ENCODE data around the gene ELN. TPM values are rescaled to one million over a fixed set of nuclear protein-coding genes. Genes with fewer than 3 reads are reported as not detected.

The ELN gene
- total and polyA plus RNA-seq, 2 experiments from 2014 or later, result 37.7 to 58.1 TPM

DNA sequence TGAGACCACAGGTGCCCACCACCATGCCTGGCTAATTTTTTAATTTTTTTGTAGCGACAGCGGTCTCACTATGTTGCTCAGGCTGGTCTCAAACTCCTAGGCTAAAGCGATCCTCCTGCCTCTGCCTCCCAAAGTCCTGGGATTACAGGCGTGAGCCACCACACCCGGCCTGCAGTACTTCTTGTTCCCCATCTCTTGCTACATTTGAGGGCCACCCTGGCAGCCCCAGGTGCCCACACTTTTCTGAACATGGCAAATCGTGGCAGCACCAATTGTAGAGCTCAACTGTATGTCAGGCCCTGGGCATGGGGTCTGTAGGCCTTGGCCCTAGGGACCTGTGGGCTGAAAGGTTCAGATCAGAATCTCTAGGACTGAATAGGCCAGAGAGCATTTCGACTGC lies 30.5 kb downstream of the ELN start:
- H3K27me3 ChIP-seq, result no peaks in the 10 kb centered on the region
- no peaks in the 10 kb centered on the region for H3K9me3 ChIP-seq (ENCODE audit: low read depth)
- H3K9me2 ChIP-seq (replicated peaks; ENCODE audit: insufficient read depth), result no peaks in the 10 kb centered on the region
- H3K4me1 ChIP-seq (ENCODE audit: insufficient read depth), result peaks cover 3% of the 10 kb centered on the region
- no peaks in the 10 kb centered on the region for H3K36me3 ChIP-seq (replicated peaks; ENCODE audit: insufficient read depth, low read depth)
- no peak for TF ChIP-seq EZH2 (IDR thresholded peaks at IDR 0.05; ENCODE audit: borderline replicate concordance)
- TF ChIP-seq EZH2phosphoT487 (IDR thresholded peaks at IDR 0.05; ENCODE audit: low read depth, severe bottlenecking, unreplicated experiment), result no peak
- TF ChIP-seq, protein P1, sequence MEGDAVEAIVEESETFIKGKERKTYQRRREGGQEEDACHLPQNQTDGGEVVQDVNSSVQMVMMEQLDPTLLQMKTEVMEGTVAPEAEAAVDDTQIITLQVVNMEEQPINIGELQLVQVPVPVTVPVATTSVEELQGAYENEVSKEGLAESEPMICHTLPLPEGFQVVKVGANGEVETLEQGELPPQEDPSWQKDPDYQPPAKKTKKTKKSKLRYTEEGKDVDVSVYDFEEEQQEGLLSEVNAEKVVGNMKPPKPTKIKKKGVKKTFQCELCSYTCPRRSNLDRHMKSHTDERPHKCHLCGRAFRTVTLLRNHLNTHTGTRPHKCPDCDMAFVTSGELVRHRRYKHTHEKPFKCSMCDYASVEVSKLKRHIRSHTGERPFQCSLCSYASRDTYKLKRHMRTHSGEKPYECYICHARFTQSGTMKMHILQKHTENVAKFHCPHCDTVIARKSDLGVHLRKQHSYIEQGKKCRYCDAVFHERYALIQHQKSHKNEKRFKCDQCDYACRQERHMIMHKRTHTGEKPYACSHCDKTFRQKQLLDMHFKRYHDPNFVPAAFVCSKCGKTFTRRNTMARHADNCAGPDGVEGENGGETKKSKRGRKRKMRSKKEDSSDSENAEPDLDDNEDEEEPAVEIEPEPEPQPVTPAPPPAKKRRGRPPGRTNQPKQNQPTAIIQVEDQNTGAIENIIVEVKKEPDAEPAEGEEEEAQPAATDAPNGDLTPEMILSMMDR (IDR thresholded peaks at IDR 0.05; ENCODE audit: poor library complexity), result no peak
- no peak overlapping the region for H3K27ac ChIP-seq
- WGBS (ENCODE audit: low lambda C conversion rate, missing lambda C conversion rate), result 93% methylated on average over 7 of the region's 7 CpGs
- no peak overlapping the region for H3K4me3 ChIP-seq
- no peaks in the 10 kb centered on the region for H3K79me2 ChIP-seq
- DNase-seq (ENCODE audit: low spot score), result no peak
- H2AFZ ChIP-seq, result no peak overlapping the region
- H3K4me2 ChIP-seq, result no peak overlapping the region
- H4K20me1 ChIP-seq (ENCODE audit: insufficient read depth, poor library complexity, severe bottlenecking), result no peaks in the 10 kb centered on the region

DNA sequence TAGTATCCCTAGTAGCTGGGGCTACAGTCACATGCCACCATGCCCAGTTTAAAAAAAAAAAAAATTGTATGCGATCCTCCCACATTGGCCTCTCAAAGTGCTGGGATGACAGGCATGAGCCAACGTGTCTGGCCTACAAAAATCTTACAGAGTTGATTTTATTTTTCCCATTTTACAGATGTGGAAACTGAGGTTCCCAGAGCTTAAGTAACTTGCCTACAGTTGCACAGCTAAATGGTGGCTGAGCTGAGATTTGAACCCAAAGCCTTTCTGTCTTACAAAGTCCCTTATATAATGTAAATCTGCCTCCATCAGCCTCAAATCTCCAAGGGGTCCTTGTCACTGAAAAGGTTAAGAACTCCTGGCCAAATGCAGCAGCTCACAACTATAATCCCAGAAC lies 31.1 kb downstream of the ELN start:
- no peaks in the 10 kb centered on the region for H4K20me1 ChIP-seq (ENCODE audit: insufficient read depth, poor library complexity, severe bottlenecking)
- H3K27ac ChIP-seq, result no peak overlapping the region
- H3K4me1 ChIP-seq (ENCODE audit: insufficient read depth), result peaks cover 3% of the 10 kb centered on the region
- no peaks in the 10 kb centered on the region for H3K27me3 ChIP-seq
- no peaks in the 10 kb centered on the region for H3K36me3 ChIP-seq (replicated peaks; ENCODE audit: insufficient read depth, low read depth)
- H3K4me3 ChIP-seq, result no peak overlapping the region
- no peaks in the 10 kb centered on the region for H3K9me3 ChIP-seq (ENCODE audit: low read depth)
- WGBS (ENCODE audit: low lambda C conversion rate, missing lambda C conversion rate), result 89% methylated on average over 2 of the region's 2 CpGs
- H2AFZ ChIP-seq, result no peak overlapping the region
- no peaks in the 10 kb centered on the region for H3K79me2 ChIP-seq
- TF ChIP-seq EZH2 (IDR thresholded peaks at IDR 0.05; ENCODE audit: borderline replicate concordance) (no peak), EZH2phosphoT487 (IDR thresholded peaks at IDR 0.05; ENCODE audit: low read depth, severe bottlenecking, unreplicated experiment) (no peak)
- TF ChIP-seq, protein P1 (IDR thresholded peaks at IDR 0.05; ENCODE audit: poor library complexity), result no peak
- H3K4me2 ChIP-seq, result no peak overlapping the region
- DNase-seq (ENCODE audit: low spot score), result no peak
- H3K9me2 ChIP-seq (replicated peaks; ENCODE audit: insufficient read depth), result no peaks in the 10 kb centered on the region

- Histone ChIP-seq H3K27ac (no peak overlapping the region), H3K4me2 (no peak overlapping the region), H4K20me1 (ENCODE audit: insufficient read depth, poor library complexity, severe bottlenecking) (no peaks in the 10 kb centered on the region), H3K9me2 (replicated peaks; ENCODE audit: insufficient read depth) (no peaks in the 10 kb centered on the region), H3K27me3 (no peaks in the 10 kb centered on the region), H3K4me1 (ENCODE audit: insufficient read depth) (peaks cover 3% of the 10 kb centered on the region), H3K36me3 (replicated peaks; ENCODE audit: insufficient read depth, low read depth) (no peaks in the 10 kb centered on the region), H3K4me3 (no peak overlapping the region), H3K9me3 (ENCODE audit: low read depth) (no peaks in the 10 kb centered on the region), H2AFZ (no peak overlapping the region), H3K79me2 (no peaks in the 10 kb centered on the region)
- DNase-seq (ENCODE audit: low spot score), result no peak
- TF ChIP-seq EZH2 (IDR thresholded peaks at IDR 0.05; ENCODE audit: borderline replicate concordance), result no peak
- TF ChIP-seq, protein P1 (IDR thresholded peaks at IDR 0.05; ENCODE audit: poor library complexity), result no peak
- TF ChIP-seq EZH2phosphoT487 (IDR thresholded peaks at IDR 0.05; ENCODE audit: low read depth, severe bottlenecking, unreplicated experiment), result no peak
- 77% methylated on average over 21 of the region's 21 CpGs for WGBS (ENCODE audit: low lambda C conversion rate, missing lambda C conversion rate)
These were observed 32.0 kb downstream of the ELN start for GRCh38 chr7:74059681-74060588.

All from hepatocyte (in vitro differentiated cells).